H1 (cell line): ENCODE data around the gene ZNF652. TPM values are rescaled to one million over a fixed set of nuclear protein-coding genes. Genes with fewer than 3 reads are reported as not detected.

Experiments used
- CBX5 ChIP-seq: fragments of 300-800, 300-1000 bp; sonication (generic); IDR thresholded peaks from 2 replicates; pipeline ENCODE4 v1.7.1; 2016; ENCODE audit warnings: antibody characterized with exemption, low read length, low read depth
- CEBPB ChIP-seq: IDR thresholded peaks from 2 replicates; pipeline ENCODE4 v1.6.1; 2012; ENCODE audit warnings: low read depth, low read length
- CHD2 ChIP-seq: IDR thresholded peaks from 2 replicates; pipeline ENCODE4 v1.6.1; 2012; ENCODE audit warnings: low read length, improper control_type of control experiment
- CTBP2 ChIP-seq: IDR thresholded peaks from 2 replicates; pipeline ENCODE4 v1.7.0; 2011; ENCODE audit warnings: borderline replicate concordance, mild to moderate bottlenecking, moderate library complexity, mixed read lengths, low read length; ENCODE audit not compliant: insufficient read depth, insufficient read length
- GTF2F1 ChIP-seq: IDR thresholded peaks from 2 replicates; pipeline ENCODE4 v1.6.1; 2012; ENCODE audit warnings: low read depth, low read length, improper control_type of control experiment, borderline replicate concordance
- POLR2AphosphoS5 ChIP-seq: IDR thresholded peaks from 2 replicates; pipeline ENCODE4 v1.6.1; 2011; ENCODE audit warnings: low read depth, low read length
- SAP30 ChIP-seq: fragments of 300-600 bp; sonication (generic); IDR thresholded peaks from 2 replicates; pipeline ENCODE4 v1.7.1; 2012; ENCODE audit warnings: low read length, moderate library complexity, mild to moderate bottlenecking, inconsistent platforms; ENCODE audit not compliant: insufficient read depth, insufficient replicate concordance
- polyA plus RNA-seq, 7 experiments: library from polyadenylated mRNA; depleted of rRNA in 3 of 7; stranded (reverse) in 5 of 7; unstranded in 2 of 7; fragments of >200 nt in 5 of 7; fragments of 200-250 nt in 2 of 7; gene quantifications; 1 replicate in 5 of 7; 2 replicates in 1 of 7; 4 replicates in 1 of 7; pipeline versions ENCODE4 v1.2.1 to v1.2.3, GENCODE V29; 2011 to 2013; ENCODE audit warnings: missing spikeins in 2 of 7, mixed read lengths in 2 of 7
- total RNA-seq: library from RNA; stranded (reverse); fragmentation: NEBNext Ultra II Directional; extraction: Animal tissue kit (Norgen Biotek cat#: 25700); gene quantifications from 2 replicates; pipeline ENCODE4 v1.2.1, GENCODE V29; 2021
- TF ChIP-seq, protein P1 (sequence below): IDR thresholded peaks from 2 replicates; pipeline ENCODE4 v1.6.1; 2012; ENCODE audit warnings: low read length, inconsistent platforms

The ZNF652 gene
- total and polyA plus RNA-seq, 2 of the 8 experiments (the other 6 are each of a cell fraction or from before 2014, with no cell fraction given) = 13.5 to 39.6 TPM

DNA sequence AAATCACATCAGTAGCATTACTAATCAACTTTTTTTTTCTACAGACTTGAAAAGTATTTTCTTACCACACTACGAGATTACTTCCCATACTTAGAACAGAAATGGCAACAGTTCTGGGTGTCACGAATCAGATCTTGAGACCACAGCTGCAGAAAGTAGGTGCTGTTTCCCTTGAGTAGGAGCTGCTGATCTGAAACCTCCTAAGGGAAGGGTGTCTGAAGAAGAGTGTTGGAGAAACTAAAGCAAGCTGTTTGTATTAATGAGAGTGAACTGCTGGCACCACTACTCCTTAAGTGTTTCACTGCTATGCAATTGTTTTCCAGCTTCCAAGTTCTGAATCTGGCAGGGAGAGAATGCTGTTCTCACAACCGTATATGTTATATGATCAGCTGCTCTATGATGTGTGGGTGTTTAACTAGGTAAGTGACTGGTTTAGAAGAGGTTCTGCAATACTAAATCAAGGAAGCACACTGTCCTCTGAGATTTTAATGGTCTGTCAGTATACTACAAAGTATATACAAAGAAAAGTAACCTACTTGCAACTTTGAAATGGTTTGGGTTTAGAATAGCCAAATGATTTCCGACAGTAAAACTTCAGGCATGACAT lies 3.3 kb downstream of the ZNF652 start (continued):
- TF ChIP-seq, protein P1, sequence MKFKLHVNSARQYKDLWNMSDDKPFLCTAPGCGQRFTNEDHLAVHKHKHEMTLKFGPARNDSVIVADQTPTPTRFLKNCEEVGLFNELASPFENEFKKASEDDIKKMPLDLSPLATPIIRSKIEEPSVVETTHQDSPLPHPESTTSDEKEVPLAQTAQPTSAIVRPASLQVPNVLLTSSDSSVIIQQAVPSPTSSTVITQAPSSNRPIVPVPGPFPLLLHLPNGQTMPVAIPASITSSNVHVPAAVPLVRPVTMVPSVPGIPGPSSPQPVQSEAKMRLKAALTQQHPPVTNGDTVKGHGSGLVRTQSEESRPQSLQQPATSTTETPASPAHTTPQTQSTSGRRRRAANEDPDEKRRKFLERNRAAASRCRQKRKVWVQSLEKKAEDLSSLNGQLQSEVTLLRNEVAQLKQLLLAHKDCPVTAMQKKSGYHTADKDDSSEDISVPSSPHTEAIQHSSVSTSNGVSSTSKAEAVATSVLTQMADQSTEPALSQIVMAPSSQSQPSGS = no peak
- no peak for TF ChIP-seq CEBPB
- no peak for TF ChIP-seq CBX5
- no peak for TF ChIP-seq POLR2AphosphoS5
- TF ChIP-seq GTF2F1 = no peak
- no peak for TF ChIP-seq CHD2
- TF ChIP-seq CTBP2 = no peak
- TF ChIP-seq SAP30 = no peak
